GM19193 (cell line): ENCODE data around the gene TTC33.

Experiments
- POLR2A ChIP-seq: IDR thresholded peaks from 4 replicates; pipeline ENCODE4 v1.6.1; 2011; ENCODE audit not compliant: insufficient read depth, insufficient read length; ENCODE audit errors: extremely low read depth

The TTC33 gene

DNA sequence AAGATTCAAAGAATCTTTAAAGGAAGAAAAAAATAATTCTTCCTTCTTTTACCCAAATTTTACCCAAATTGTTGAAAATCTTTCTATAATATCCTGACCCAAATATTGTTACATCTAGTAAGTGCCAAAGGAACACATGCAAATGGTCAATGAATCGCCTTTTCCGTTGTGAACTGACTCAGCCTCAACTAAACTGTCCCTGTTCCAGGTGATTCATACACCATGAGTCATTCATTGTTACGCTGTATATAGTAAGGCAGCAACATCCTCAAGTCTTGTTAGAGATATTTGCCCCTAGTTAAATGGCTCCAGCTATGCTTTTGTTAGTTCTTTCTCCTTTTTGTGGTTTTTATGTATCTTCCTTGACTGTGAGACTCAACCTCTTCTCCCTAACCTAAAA, 66.3 kb downstream of the TTC33 start:
- TF ChIP-seq POLR2A = no peak

DNA sequence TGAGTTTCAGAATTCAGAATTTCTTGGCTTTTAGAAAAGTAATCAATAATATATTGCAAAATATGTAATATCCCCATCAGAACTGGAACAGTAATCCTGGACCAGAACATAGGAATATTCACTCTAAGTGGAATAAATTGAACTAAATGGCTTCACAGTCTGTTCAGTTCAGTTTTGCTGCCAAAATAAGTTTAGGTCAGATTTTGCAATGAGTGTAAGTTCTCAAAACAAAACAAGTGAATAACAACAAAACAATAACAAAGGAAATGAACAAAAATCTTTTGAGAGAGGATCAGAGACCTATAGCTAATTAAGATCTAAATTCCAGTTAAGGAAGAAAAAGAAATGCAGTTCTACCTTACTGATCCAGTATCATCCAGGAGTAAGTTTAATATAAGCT, 66.8 kb downstream of the TTC33 start:
- TF ChIP-seq POLR2A = no peak

DNA sequence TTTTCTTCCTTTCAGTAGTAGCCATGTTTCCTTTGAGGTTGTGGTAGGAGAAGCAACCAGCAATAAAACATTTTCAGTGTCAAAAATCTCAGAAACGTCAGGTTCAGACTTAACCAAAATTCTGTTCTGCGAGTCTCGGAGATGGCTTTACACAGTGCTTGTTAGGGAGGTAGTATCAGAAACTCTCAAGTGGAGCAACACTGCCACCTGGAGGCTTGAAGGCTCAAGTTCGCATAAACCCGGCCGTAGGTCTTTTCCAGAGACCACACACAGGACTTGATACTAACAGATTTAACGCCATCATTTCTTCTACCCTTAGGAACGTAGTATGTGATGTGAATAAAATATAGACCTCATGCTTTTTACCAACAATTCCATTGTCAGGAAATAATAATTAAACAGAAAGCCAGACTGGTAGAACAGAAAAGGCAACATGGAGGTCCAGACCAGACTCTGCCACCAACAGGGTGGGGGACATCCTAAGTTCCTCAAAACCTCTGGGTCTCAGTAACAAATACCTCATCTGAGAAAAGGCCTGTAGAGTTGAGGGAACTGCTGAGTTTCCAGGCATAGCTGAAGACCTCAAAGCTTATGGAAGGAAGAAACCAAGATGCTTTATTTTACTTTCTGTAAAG, 67.5 kb downstream of the TTC33 start:
- TF ChIP-seq POLR2A = no peak

DNA sequence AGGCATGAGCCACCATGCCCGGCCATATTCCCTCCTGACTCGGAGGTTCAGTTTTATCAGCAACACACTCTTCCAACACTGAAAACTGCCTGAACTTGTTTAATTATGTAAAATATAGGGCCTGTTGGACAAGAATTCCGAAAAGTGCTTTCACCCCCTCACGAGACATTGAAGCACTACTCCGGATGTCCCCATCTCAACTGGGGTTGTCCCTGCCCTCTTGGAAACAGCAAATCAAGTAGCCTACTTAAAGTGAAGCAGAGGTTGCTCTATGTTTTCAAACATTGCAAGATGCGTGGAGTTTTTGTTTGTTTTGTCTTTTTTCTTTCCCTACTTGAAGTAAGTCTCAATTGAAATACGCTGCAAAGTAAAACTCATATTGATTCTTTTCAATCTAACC, 68.4 kb downstream of the TTC33 start:
- no peak for TF ChIP-seq POLR2A

DNA sequence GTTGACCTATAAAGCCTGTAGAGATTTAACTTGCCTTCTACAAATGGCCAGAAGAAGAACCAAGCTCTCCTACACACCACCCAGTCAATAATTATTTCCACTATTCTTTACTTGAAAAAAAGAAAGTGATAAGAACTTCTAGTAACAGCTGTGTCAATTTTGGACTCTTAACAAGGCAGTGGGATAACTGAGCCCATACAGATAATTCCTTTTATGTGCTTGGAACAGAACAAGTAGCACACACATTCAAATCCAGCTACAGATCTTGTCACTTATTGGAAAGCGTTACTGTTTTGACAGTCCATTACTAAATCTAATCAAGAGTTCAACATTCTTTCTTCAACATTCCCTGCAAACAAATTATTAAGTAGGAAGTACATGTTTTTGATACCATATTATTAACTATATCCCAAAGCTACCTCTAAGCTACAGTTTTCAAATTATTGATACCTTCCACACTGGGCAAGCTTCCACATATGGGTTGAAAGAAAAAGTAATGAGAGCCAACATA, 69.7 kb downstream of the TTC33 start:
- TF ChIP-seq POLR2A = no peak

DNA sequence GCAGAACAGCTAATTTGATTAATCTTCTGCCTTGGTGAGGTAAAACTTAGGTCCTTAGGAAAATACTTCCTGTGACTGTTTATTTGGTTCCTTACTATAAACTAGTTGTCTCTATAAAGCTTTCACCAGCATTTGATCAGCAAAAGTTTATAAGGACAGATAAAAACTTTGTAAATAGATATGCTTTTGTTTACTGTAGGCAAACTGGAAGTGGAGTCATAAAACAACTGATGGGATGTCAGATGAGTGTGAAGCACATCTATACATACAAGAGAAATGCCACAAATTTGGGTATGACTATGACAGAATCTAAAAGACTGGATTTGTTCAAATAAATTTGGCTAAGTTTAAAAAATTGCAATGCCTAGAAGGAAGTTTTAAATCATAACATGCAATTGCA, 70.6 kb downstream of the TTC33 start:
- no peak for TF ChIP-seq POLR2A

DNA sequence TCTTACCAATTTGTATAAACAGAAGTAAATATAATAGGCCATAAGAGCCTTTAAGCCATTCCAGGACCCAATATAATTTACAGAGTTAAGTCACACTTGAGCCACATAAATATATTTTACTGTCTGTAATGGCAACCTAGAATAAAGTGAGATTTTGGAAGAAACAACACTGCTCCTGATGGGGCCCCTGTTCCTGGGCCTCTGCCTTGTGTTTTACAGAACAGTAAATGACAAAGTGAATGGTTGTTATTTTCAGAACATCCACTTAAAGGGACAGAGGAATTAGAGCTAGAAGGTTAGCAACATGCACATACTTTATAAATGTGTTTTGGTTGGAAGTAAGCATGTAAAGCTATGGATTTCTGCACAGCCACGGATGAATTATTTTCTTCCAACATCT, 72.5 kb downstream of the TTC33 start:
- no peak for TF ChIP-seq POLR2A

DNA sequence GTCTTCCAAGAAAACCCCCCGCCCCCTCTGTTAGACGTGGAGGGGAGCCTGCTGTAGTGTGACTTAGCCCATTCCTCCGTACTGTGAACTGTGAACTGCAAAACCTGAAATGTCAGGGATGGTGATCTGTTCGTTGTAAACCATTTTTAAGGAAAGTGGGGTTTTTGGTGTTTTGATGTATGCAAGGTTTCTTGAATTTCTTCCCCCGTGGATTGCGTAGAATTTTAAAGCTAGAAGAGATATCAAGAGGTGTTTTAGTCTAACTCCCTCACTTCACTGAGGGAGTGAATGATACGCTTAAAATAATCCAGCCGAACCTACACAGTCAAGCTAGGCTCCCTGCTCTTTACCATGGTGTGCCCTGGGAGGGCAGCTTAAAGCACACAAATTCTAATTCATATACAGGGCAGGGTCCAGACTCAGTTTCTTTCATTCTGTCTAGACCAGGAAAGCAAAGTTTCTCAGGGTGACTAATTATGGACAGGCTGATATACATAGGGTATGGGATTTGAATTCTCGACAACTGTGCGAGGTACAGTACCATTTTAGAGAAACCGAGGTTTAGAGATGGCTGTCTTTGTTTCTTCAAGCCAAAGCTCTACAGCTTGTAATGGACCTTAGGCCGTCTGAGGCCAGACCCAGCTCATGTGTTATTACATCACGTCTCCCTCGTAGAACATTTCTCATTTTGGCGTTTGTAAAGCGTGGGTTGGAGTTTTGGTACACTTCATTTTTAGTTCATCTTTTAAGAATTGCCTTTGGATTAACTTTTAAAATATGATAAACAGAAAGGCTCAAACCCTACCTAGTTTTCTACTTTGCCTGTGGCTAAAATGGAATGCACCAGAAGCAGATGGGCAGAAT, 73.4 kb downstream of the TTC33 start:
- TF ChIP-seq POLR2A = no peak

DNA sequence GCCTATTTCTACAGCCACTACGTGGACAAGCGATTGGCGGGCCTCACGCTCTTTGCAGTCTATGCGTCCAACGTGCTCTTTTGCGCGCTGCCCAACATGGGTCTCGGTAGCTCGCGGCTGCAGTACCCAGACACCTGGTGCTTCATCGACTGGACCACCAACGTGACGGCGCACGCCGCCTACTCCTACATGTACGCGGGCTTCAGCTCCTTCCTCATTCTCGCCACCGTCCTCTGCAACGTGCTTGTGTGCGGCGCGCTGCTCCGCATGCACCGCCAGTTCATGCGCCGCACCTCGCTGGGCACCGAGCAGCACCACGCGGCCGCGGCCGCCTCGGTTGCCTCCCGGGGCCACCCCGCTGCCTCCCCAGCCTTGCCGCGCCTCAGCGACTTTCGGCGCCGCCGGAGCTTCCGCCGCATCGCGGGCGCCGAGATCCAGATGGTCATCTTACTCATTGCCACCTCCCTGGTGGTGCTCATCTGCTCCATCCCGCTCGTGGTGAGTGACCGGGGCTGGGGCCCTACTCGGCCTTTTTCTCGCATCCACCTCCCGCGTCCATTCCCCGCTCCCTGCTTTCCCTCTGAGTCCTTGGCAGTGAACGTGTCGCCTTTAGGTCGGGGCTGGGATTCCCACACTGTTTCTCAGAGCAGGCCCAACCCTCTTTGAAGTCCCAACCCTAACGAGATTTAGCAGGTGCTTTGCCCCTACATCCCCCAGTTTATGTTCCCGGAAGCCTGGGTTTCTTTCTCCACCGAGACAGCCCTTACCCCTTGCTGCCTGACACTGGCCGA, 74.2 kb downstream of the TTC33 start:
- TF ChIP-seq POLR2A = no peak

DNA sequence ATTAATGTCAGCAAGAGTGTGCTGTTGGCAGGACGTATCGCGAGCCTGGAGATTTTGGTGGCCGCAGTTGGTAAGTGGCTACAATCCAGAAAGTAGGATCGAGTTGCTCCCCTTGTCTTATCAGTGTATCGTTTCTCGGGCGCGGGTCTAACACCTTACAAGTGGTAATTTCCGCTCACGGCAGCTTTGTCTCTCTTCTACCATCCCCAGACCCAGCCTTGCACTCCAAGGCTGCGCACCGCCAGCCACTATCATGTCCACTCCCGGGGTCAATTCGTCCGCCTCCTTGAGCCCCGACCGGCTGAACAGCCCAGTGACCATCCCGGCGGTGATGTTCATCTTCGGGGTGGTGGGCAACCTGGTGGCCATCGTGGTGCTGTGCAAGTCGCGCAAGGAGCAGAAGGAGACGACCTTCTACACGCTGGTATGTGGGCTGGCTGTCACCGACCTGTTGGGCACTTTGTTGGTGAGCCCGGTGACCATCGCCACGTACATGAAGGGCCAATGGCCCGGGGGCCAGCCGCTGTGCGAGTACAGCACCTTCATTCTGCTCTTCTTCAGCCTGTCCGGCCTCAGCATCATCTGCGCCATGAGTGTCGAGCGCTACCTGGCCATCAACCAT, 74.9 kb downstream of the TTC33 start:
- no peak for TF ChIP-seq POLR2A

DNA sequence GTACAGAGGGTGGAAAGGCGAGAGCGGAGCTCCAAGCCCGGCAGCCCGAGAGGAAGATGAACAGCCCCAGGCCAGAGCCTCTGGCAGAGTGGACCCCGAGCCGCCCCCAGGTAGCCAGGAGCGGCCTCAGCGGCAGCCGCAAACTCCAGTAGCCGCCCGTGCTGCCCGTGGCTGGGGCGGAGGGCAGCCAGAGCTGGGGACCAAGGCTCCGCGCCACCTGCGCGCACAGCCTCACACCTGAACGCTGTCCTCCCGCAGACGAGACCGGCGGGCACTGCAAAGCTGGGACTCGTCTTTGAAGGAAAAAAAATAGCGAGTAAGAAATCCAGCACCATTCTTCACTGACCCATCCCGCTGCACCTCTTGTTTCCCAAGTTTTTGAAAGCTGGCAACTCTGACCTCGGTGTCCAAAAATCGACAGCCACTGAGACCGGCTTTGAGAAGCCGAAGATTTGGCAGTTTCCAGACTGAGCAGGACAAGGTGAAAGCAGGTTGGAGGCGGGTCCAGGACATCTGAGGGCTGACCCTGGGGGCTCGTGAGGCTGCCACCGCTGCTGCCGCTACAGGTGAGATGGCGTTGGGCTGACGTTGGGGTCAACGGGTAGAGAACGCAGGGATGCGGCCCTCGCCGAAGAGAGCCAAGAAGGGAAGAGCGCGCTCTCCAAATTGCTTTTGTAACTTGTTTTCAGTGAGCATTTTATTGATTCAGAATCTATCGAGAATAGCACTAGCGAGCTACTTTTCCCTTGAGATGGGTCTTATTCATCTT, 75.7 kb downstream of the TTC33 start, which contains the start of gene PTGER4:
Gene PTGER4 (plus strand): TSS at position 3 of the 769 bp plus-strand sequence. CDS start 1,079 bp downstream, outside the sequence.
- peak; percentile 24 for TF ChIP-seq POLR2A

DNA sequence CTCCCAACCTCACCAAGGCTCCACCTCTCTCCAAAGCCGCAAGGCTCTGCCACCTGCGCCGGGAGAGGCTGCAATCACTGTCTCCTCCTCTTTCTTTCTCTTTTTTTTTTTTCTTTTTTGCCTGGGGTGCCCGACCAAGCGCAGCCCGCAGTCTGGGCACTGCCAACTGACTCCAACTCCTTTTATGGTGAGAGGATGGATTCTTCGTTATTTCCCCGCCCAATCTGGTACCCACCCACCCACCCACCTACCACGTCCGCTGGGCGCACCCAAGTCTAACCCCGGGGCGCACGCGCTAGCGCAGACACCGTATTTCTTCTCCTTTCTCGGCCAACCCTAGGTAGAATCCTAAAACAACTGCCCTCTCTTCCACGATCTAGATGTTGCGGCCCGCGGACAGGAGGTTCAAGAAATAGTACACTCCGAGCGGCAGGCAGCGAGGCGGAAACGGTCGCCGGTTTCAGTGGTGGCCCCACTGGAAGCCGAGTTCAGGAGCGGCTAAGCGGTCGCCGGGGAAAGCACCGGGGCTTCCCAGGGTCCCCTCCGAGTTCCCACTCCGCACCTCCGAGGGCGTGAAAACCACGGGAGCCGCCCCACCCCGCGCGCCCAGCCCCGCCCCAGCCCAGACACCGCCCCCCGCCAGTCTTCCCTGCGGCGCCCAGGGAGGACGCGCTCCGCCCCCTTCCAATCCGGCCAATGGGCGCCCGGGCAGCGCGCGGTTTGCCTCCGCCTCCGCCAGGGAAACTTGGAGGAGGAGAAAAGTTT, 76.4 kb downstream of the TTC33 start:
- TF ChIP-seq POLR2A = no peak

DNA sequence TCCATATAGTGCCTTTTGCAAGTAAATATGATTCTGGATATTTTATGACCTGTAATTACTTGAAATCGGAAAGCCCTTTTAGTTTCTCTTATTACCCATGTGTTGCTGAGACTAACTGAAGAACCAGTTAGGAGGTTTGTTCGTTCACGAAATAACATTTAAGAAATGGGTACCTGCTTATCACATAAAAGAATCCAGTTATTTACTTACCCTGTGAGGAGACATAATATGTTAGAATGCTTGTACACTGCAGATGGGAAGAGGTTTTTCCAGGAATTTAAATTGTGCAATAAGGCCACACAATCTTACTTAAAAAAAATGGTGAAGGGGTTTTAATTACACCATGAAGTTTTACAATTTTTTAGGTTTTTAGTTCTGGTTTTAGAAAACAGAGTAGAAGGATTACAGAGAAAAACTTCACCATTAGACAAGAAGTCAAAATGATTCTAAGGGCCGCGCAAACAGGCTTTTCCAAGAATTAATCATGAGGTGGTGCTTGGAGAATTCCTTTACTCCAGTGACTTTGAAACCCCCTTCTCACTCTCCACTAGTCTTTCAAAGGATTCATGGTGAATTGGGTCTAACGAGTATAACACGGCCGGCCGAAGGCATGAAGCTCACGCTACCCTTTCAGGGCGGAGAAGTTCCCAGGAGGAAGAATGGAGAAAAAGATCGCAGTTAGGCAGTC, 77.2 kb downstream of the TTC33 start:
- no peak for TF ChIP-seq POLR2A
